CD4-positive, alpha-beta T cell (primary cell): ENCODE results near the gene TMEM242. TPM values are rescaled to one million over a fixed set of nuclear protein-coding genes. Genes with fewer than 3 reads are reported as not detected.

Experiments used
- ATAC-seq: fragments of 200-7000 bp; cut with Tn5 transposase; one replicate; pipeline ENCODE4 v1.10.0; 2022; ENCODE audit warnings: mild to moderate bottlenecking; ENCODE audit not compliant: poor library complexity
- CTCF ChIA-PET: fragments of 350-600 bp; sonication (Branson Sonifier 250); formaldehyde crosslinking; loops from one replicate; lab custom pipeline; 2021; ENCODE audit warnings: antibody characterized with exemption, inconsistent platforms; lab: Charles Lee
- POLR2A ChIA-PET: fragments of 350-600 bp; sonication (Branson Sonifier 250); formaldehyde crosslinking; loops from one replicate; lab custom pipeline; 2021; ENCODE audit warnings: antibody characterized with exemption, inconsistent platforms; lab: Charles Lee
- DNase-seq, 14 experiments: peaks; one replicate each; pipeline ENCODE4 v3.0.0-alpha.2; 2013 to 2020; ENCODE audit warnings: mixed read lengths in 2 of 14
- H3K27ac ChIP-seq, 2 donors: one replicate each; pipeline versions ENCODE4 v1.5.1 to v1.7.0; 2013; ENCODE audit warnings: low read length in 2 of 2, low read depth in 1 of 2, mild to moderate bottlenecking in 1 of 2
- H3K27me3 ChIP-seq, 2 experiments: 1 replicate in 1 of 2; 2 replicates in 1 of 2; pipeline versions ENCODE4 v1.6.1 to v1.7.0; 2013; ENCODE audit warnings: low read length in 2 of 2, control low read depth in 1 of 2, mild to moderate bottlenecking in 1 of 2, moderate library complexity in 1 of 2; ENCODE audit not compliant: insufficient read depth in 2 of 2, control insufficient read depth in 1 of 2
- H3K36me3 ChIP-seq: one replicate; pipeline ENCODE4 v1.6.1; 2013; ENCODE audit warnings: low read length, control low read depth; ENCODE audit not compliant: insufficient read depth
- H3K4me1 ChIP-seq: one replicate; pipeline ENCODE4 v1.6.1; 2013; ENCODE audit warnings: low read length, control low read depth; ENCODE audit not compliant: insufficient read depth
- H3K4me3 ChIP-seq: one replicate; pipeline ENCODE4 v1.5.1; 2013; ENCODE audit warnings: mild to moderate bottlenecking, low read length, moderate library complexity
- H3K9me3 ChIP-seq, 2 experiments: 1 replicate in 1 of 2; 2 replicates in 1 of 2; pipeline versions ENCODE4 v1.6.1 to v1.7.0; 2013; ENCODE audit warnings: low read length in 2 of 2, mild to moderate bottlenecking in 2 of 2, control low read depth in 1 of 2, moderate library complexity in 1 of 2; ENCODE audit not compliant: control insufficient read depth in 1 of 2, insufficient read depth in 1 of 2
- H3K27ac Mint-ChIP-seq: one replicate; pipeline ENCODE4 v1.8.0; 2020; ENCODE audit warnings: mixed read lengths
- H3K27me3 Mint-ChIP-seq: one replicate; pipeline ENCODE4 v1.8.0; 2021; ENCODE audit warnings: mixed read lengths
- H3K36me3 Mint-ChIP-seq: one replicate; pipeline ENCODE4 v1.8.0; 2021; ENCODE audit warnings: low read depth, mixed read lengths
- H3K4me1 Mint-ChIP-seq: one replicate; pipeline ENCODE4 v1.8.0; 2021; ENCODE audit warnings: low read depth, mixed read lengths
- H3K4me3 Mint-ChIP-seq: one replicate; pipeline ENCODE4 v1.8.0; 2020; ENCODE audit warnings: mild to moderate bottlenecking, mixed read lengths
- H3K9me3 Mint-ChIP-seq: one replicate; pipeline ENCODE4 v1.8.0; 2020; ENCODE audit warnings: mixed read lengths
- intact Hi-C, 2 experiments: fragments of 100-400 bp; cut with DNase I in 1 of 2; cut with micrococcal nuclease in 1 of 2; formaldehyde crosslinking; loops; one replicate each; pipeline versions ENCODE4 v1.15.1 to v1.9.0; 2023 to 2025; cut with DNase I, micrococcal nuclease
- total RNA-seq, 174 experiments: library from RNA in 2 of 174; stranded (reverse) in 2 of 174; gene quantifications; one replicate each; pipeline ENCODE4 v1.2.3 and lab custom pipeline; 2021 to 2026
- TF ChIP-seq, protein P1 (sequence below): fragments of 200-600 bp; IDR thresholded peaks from one replicate; pipeline ENCODE4 v1.8.0; 2022; ENCODE audit warnings: antibody characterized with exemption, mild to moderate bottlenecking

The TMEM242 gene
- total RNA-seq, 2 experiments from 2014 or later, result 13.6 to 15.6 TPM

- H3K27me3 Mint-ChIP-seq, result peaks cover 5% of the 10 kb centered on the region
- no peak overlapping the region for H3K27ac Mint-ChIP-seq
- ATAC-seq (no peak), DNase-seq (no peak)
- no peak overlapping the region for H3K4me3 Mint-ChIP-seq
- H3K4me1 Mint-ChIP-seq, result no peaks in the 10 kb centered on the region
- no peak overlapping the region for H3K27ac ChIP-seq
- H3K4me1 ChIP-seq, result peaks cover 2% of the 10 kb centered on the region
- peaks cover 0 to 8% of the 10 kb centered on the region in 2 experiments for H3K27me3 ChIP-seq
- no peaks in the 10 kb centered on the region for H3K36me3 Mint-ChIP-seq
- POLR2A ChIA-PET, result interaction anchor here (0.7 to 1.0 kb wide), 2 partner anchors 17 to 22 kb away, joined by 3 read pairs; no protein-coding TSS in a partner anchor
- no peaks in the 10 kb centered on the region for H3K36me3 ChIP-seq
- intact Hi-C loops, result no loop called here
- H3K4me3 ChIP-seq, result no peak overlapping the region
- TF ChIP-seq, protein P1, sequence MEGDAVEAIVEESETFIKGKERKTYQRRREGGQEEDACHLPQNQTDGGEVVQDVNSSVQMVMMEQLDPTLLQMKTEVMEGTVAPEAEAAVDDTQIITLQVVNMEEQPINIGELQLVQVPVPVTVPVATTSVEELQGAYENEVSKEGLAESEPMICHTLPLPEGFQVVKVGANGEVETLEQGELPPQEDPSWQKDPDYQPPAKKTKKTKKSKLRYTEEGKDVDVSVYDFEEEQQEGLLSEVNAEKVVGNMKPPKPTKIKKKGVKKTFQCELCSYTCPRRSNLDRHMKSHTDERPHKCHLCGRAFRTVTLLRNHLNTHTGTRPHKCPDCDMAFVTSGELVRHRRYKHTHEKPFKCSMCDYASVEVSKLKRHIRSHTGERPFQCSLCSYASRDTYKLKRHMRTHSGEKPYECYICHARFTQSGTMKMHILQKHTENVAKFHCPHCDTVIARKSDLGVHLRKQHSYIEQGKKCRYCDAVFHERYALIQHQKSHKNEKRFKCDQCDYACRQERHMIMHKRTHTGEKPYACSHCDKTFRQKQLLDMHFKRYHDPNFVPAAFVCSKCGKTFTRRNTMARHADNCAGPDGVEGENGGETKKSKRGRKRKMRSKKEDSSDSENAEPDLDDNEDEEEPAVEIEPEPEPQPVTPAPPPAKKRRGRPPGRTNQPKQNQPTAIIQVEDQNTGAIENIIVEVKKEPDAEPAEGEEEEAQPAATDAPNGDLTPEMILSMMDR, result no peak
- H3K9me3 ChIP-seq, result peaks cover 0 to 6% of the 10 kb centered on the region in 2 experiments
- CTCF ChIA-PET, result interaction anchor here (0.5 kb wide), 1 partner anchor 28 kb away, joined by 5 read pairs; no protein-coding TSS in a partner anchor
- no peaks in the 10 kb centered on the region for H3K9me3 Mint-ChIP-seq
Observed at GRCh38 chr6:157253017-157253416, 70.3 kb downstream of the TMEM242 start.

DNA sequence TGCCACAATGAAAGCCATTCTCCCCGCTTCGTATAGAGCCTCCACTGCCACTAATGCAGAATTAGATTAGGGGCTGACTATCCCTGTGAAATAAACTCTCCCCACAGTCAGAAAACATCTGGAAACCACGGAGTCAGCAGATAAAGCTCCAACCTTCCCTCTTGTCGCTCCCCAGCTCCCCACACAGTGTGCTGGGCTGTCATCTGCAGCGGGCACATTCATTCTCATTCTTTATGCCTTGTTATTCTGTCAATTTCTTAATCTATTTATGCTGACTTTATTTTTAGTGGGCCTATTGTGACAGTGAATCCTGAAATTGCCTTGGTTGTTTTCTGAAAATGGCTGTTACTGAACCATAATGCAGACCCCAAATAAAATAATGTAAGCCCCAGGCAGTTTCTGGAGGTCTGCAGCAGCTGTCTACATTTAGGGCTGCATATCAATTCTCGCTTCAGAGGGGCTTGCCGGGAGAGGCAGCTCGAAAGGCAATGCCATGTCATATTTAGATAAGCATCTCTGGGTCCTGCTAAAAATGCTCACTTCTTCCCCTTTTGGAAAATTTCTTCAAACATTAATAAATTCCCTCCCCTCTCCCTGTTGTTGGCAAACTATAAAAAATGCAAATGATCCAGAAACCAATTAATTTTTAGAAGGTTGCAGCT is 71.6 kb downstream of the TMEM242 start:
- no peak for ATAC-seq

DNA sequence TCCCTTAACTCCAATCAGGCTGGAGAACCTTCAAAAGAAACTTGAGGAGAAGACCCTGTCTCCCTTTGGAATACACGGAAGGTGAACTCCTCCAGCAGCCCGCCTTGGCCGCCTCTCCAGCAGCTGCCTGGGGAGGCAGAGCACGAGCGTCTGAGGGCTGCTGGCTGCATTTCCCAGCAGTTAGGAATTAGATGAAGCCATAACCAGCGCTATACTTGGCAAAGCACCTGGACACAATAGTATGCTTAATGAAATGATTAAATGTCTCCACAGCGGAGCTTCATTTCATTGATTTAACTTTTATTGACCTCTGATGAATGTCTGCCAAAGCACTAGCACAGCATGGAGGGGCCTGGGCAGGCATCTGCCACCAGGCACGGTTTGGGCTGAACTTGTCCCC is 73.5 kb downstream of the TMEM242 start:
- no peaks in the 10 kb centered on the region for H3K27me3 Mint-ChIP-seq
- H3K4me1 ChIP-seq, result no peaks in the 10 kb centered on the region
- TF ChIP-seq, protein P1, result no peak
- DNase-seq, result no peak
- no peak overlapping the region for H3K4me3 ChIP-seq
- intact Hi-C loops, result no loop called here
- peaks cover 0 to 11% of the 10 kb centered on the region in 2 experiments for H3K9me3 ChIP-seq
- ATAC-seq, result no peak
- no peaks in the 10 kb centered on the region for H3K36me3 ChIP-seq
- no peak overlapping the region for H3K27ac ChIP-seq
- no peaks in the 10 kb centered on the region for H3K27me3 ChIP-seq
- no peaks in the 10 kb centered on the region for H3K36me3 Mint-ChIP-seq
- POLR2A ChIA-PET, result no interaction called here
- H3K4me3 Mint-ChIP-seq, result no peak overlapping the region
- no peaks in the 10 kb centered on the region for H3K4me1 Mint-ChIP-seq
- H3K9me3 Mint-ChIP-seq, result no peaks in the 10 kb centered on the region
- CTCF ChIA-PET, result interaction anchor here (0.7 kb wide), 1 partner anchor 25 kb away, joined by 3 read pairs; no protein-coding TSS in a partner anchor
- no peak overlapping the region for H3K27ac Mint-ChIP-seq

More for the DNA sequence above, 71.6 kb downstream of the TMEM242 start:
- H3K27ac Mint-ChIP-seq, result no peak overlapping the region
- no peaks in the 10 kb centered on the region for H3K36me3 Mint-ChIP-seq
- POLR2A ChIA-PET, result no interaction called here
- no peak for DNase-seq
- Histone ChIP-seq H3K27me3 (peaks cover 0 to 8% of the 10 kb centered on the region in 2 experiments), H3K4me1 (no peaks in the 10 kb centered on the region), H3K4me3 (no peak overlapping the region), H3K9me3 (peaks cover 0 to 11% of the 10 kb centered on the region in 2 experiments), H3K27ac (no peak overlapping the region), H3K36me3 (no peaks in the 10 kb centered on the region)
- no peak overlapping the region for H3K4me3 Mint-ChIP-seq
- CTCF ChIA-PET, result no interaction called here
- no peaks in the 10 kb centered on the region for H3K4me1 Mint-ChIP-seq
- peaks cover 5% of the 10 kb centered on the region for H3K27me3 Mint-ChIP-seq
- no peaks in the 10 kb centered on the region for H3K9me3 Mint-ChIP-seq
- TF ChIP-seq, protein P1, result no peak
- intact Hi-C loops, result no loop called here
